ENCODE data around the gene TMEM178B. TPM values are rescaled to one million over a fixed set of nuclear protein-coding genes. Genes with fewer than 3 reads are reported as not detected.

The TMEM178B gene
- total RNA-seq, 1 experiment from 2014 or later, result 0.21 TPM

DNA sequence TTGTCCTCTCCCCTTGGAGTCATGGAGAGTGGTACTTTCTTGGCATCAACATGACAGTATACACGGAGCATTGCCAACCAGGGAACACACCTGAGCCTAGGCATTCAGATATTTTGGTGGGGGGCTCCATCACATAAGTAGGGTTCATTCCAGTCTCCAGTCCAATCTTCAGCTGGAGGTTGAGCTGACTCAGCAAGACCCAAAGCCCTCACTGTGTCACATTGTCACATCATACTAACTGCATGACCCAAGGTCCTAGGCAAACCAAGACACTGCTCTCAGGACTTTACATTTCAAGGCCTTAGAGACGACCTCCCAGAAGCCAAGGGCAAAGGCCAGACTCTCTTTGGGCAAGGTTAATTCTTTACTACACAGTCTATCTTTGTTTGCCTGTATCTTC is 190.1 kb downstream of the TMEM178B start:
- in situ Hi-C loops (cut with HindIII; ENCODE audit: low pct_unique_long_range_greater_than_20kb, low sequenced_read_pairs), result no loop called here
- DNase-seq (ENCODE audit: low read depth, low spot score), result no peak

DNA sequence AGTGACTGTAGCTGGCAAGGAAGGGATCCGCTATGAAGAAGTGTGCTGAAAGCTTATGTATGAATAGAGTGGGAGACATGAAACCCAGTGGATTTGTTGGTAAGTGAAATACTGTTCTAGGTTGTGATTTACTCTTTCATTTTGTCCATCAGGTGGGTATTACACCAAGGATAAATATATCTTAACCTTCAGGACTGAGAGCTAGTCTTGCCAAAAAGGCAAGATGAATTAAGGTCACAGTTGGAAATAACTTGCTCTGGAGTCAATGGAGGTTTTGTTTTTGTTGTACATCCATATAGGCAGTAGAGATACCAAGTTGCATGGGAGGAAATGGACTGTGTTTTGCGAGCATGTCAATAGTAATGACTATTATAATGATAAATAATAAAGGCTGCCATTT is 190.6 kb downstream of the TMEM178B start:
- in situ Hi-C loops (cut with HindIII; ENCODE audit: low pct_unique_long_range_greater_than_20kb, low sequenced_read_pairs), result no loop called here
- DNase-seq (ENCODE audit: low read depth, low spot score), result no peak

DNA sequence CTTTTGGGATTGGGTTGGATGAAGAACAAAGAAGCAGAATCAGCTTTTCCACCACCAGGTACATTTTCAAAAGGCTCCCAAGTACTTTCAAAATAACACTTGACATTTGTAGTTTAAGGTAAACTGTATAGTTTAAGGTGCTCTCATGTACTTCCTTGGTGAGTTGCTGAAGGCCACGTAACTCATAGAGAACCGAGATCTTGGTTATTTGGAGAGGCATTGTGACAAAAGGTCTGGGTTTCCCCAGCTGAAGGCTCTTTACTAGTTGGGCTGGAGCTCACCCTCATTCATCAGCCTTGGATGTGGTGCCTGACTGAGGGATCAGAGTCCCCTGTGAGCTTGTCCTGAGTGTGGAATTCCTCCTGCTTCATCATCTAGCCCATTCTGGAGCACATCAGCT is 191.8 kb downstream of the TMEM178B start:
- DNase-seq (ENCODE audit: low read depth, low spot score), result no peak
- in situ Hi-C loops (cut with HindIII; ENCODE audit: low pct_unique_long_range_greater_than_20kb, low sequenced_read_pairs), result no loop called here

- in situ Hi-C loops (cut with HindIII; ENCODE audit: low pct_unique_long_range_greater_than_20kb, low sequenced_read_pairs), result no loop called here
- no peak for DNase-seq (ENCODE audit: low read depth, low spot score)
Measured at GRCh38 chr7:141268614-141269013, 194.8 kb downstream of the TMEM178B start.

- in situ Hi-C loops (cut with HindIII; ENCODE audit: low pct_unique_long_range_greater_than_20kb, low sequenced_read_pairs), result no loop called here
- DNase-seq (ENCODE audit: low read depth, low spot score), result peak; percentile 59
Measured at GRCh38 chr7:141271451-141271850, 197.6 kb downstream of the TMEM178B start.

DNA sequence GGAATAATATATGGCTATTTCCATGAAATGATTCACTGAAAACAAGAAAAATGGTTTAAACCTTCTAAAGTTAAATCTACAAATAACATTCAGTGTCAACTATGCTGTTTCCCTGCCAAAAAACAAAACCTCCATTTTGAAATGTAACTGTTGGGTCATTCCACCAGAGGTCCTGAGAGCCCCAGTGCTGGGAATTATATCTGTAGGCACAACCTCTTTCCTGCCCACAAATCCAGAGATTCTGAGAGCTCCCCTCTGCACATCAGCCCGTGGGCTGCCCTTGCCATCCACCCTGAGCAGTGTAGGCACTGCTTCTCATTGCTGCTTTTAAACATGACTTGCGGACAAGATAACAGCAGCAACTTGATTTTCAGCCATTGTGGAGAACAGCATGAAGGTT is 198.6 kb downstream of the TMEM178B start:
- peak; percentile 30 for DNase-seq (ENCODE audit: low read depth, low spot score)
- in situ Hi-C loops (cut with HindIII; ENCODE audit: low pct_unique_long_range_greater_than_20kb, low sequenced_read_pairs), result no loop called here

DNA sequence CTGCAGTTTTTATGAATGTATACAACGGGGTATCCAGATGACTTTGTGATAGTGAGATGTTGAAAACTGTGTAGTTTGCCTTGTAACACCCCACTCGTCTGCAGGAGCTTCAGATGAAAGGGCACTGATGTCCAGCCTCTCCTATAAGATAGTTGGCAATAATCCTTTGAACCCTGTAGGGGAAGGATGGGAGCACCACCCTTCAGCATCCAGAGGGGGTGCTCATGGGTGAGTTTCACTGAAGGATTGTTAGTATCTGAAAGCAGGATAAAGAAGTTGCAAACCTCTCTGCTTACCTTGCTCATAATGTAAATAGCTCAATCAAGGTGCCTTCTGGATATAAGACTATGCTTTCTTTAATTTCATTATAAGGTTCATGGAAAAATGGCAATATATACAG is 201.5 kb downstream of the TMEM178B start:
- in situ Hi-C loops (cut with HindIII; ENCODE audit: low pct_unique_long_range_greater_than_20kb, low sequenced_read_pairs), result no loop called here
- DNase-seq (ENCODE audit: low read depth, low spot score), result no peak

GRCh38 chr7:141276031-141276430 is 202.2 kb downstream of the TMEM178B start:
- DNase-seq (ENCODE audit: low read depth, low spot score), result no peak
- in situ Hi-C loops (cut with HindIII; ENCODE audit: low pct_unique_long_range_greater_than_20kb, low sequenced_read_pairs), result no loop called here

DNA sequence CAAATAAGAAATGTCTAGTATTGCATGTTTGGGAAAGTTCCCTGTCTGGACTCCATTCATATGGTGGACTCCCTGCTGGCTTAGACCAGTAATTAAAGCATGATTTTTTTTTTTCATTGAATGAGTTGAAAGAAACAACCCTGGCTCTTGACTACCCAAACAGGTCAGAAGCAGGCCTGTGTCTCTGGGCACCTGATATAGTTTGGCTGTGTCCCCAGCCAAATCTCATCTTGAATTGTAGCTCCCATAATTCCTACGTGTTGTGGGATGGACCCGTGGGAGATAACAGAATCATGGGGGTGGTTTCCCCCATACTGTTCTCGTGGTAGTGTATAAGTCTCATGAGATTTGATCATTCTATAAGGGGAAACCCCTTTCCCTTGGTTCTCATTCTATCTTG is 206.2 kb downstream of the TMEM178B start:
- in situ Hi-C loops (cut with HindIII; ENCODE audit: low pct_unique_long_range_greater_than_20kb, low sequenced_read_pairs), result no loop called here
- no peak for DNase-seq (ENCODE audit: low read depth, low spot score)

DNA sequence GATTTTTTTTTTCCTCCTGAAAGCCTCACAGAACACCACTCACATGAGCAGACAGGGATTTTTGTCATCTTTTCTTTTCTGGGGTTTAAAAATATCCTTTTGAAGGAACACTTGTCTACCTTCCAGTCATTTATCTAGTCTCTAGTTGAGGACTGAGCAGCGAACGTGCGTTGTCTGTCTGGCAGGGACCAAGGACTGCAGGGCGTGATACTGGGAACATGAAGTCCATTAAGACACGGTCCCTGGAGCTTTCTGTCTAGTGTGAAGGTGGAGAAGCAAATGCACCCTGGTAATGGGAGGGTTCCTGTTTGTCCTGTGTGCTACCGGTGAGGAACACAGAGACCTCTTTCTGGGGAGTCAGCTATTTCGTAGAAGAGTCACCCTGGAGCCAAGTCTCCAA is 207.4 kb downstream of the TMEM178B start:
- in situ Hi-C loops (cut with HindIII; ENCODE audit: low pct_unique_long_range_greater_than_20kb, low sequenced_read_pairs), result no loop called here
- DNase-seq (ENCODE audit: low read depth, low spot score), result no peak

DNA sequence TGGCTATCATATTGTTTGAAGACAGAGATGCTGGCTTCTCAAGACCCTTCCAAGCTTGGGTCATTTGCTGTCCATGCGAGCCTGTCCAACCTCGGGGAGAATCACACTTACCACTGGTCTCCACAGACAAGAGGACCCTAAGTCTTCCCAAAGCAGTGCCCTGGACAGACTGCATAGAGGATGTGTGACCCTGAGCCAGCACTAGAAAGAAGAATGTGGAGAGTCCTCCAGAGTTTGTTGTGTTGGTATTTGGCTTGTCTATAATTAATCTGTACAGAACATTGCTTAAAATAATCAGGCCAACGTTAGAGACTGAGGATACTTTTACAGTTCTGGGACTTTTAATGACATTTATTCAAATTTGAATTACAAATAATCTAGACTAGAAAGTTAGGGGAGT is 212.7 kb downstream of the TMEM178B start:
- DNase-seq (ENCODE audit: low read depth, low spot score), result no peak
- in situ Hi-C loops (cut with HindIII; ENCODE audit: low pct_unique_long_range_greater_than_20kb, low sequenced_read_pairs), result no loop called here

GRCh38 chr7:141287936-141288335 is 214.1 kb downstream of the TMEM178B start:
- no peak for DNase-seq (ENCODE audit: low read depth, low spot score)
- in situ Hi-C loops (cut with HindIII; ENCODE audit: low pct_unique_long_range_greater_than_20kb, low sequenced_read_pairs), result no loop called here

DNA sequence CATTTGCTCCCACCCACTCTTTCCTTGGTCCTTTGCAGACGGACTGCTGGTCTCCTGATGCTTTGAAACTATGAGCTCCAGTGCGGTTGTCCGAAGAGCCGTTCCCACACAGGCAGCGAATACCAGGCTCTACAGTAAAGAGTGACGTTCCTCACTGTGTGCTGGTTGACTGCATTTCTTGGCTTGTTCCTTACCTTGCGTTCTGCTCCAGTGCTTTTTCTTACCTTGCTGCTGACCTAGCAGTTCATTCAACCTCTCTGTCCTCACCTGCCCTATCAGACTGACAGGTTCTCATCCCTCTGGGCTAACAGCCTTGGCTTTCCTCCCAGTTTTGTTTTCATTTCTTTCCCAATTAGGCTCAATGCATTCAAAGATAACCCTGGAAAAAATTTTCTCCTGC is 214.8 kb downstream of the TMEM178B start:
- no peak for DNase-seq (ENCODE audit: low read depth, low spot score)
- in situ Hi-C loops (cut with HindIII; ENCODE audit: low pct_unique_long_range_greater_than_20kb, low sequenced_read_pairs), result no loop called here

DNA sequence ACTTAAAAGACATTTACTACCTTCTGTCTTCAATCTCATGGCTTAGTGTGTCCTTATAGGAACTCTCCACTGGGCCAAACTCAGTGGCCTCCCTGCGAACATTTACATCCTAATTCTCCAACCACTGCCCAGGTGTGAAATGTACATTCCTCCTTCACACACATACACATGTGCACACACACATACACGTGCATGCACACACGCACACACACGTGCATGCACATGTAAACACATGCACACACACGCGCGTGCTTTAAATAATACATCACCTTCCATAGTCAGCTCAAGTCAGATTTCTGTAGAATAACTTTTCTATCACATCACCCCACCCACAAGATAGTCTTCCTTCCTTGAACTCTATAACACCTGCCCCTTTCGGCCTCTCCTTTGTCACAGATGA is 216.5 kb downstream of the TMEM178B start:
- DNase-seq (ENCODE audit: low read depth, low spot score), result no peak
- in situ Hi-C loops (cut with HindIII; ENCODE audit: low pct_unique_long_range_greater_than_20kb, low sequenced_read_pairs), result no loop called here

DNA sequence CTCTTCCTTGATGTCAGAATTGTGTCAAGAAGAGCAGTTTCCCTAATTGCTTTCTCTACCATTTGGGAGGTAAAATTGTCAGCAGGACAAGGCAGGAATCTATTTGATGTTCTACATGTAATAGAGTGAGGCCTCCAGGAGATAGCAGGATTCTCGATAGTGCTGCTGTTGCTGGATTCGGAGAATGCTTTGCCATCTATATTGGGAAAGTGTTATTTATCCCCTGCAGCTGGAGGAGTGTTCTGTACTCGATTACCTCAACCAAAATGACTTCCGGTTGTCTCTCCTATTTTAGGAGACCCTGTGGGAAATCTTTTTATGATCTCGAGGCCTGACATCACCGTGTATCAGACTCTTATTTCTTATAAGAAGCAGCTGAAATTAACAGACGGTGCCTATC is 217.1 kb downstream of the TMEM178B start:
- no peak for DNase-seq (ENCODE audit: low read depth, low spot score)
- in situ Hi-C loops (cut with HindIII; ENCODE audit: low pct_unique_long_range_greater_than_20kb, low sequenced_read_pairs), result no loop called here

GRCh38 chr7:141291541-141291940 is 217.7 kb downstream of the TMEM178B start:
- DNase-seq (ENCODE audit: low read depth, low spot score), result no peak
- in situ Hi-C loops (cut with HindIII; ENCODE audit: low pct_unique_long_range_greater_than_20kb, low sequenced_read_pairs), result no loop called here

GRCh38 chr7:141294143-141294829 is 220.4 kb downstream of the TMEM178B start:
- in situ Hi-C loops (cut with HindIII; ENCODE audit: low pct_unique_long_range_greater_than_20kb, low sequenced_read_pairs), result no loop called here
- DNase-seq (ENCODE audit: low read depth, low spot score), result no peak

- in situ Hi-C loops (cut with HindIII; ENCODE audit: low pct_unique_long_range_greater_than_20kb, low sequenced_read_pairs), result no loop called here
- DNase-seq (ENCODE audit: low read depth, low spot score), result no peak
Measured at GRCh38 chr7:141295367-141295895, 221.6 kb downstream of the TMEM178B start.

DNA sequence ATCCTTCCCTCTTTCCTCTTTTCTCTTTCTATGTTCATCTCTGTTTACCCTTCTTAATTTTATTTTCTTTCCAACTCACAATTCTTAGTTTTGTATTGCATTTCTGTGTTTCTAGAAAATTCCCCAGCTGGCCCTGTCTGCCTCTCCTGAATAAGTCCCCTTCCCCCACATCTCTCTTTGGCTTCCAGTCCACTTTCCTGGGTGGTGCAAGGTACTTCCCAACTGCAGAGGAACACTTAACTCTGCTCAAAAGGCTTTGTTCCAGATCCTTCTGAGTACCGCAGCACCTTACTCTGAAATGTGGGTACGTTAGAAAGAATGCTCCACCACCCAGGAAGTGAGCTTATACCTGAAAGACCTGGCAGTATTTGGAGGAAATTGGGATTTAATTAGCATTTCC is 227.0 kb downstream of the TMEM178B start:
- in situ Hi-C loops (cut with HindIII; ENCODE audit: low pct_unique_long_range_greater_than_20kb, low sequenced_read_pairs), result no loop called here
- DNase-seq (ENCODE audit: low read depth, low spot score), result no peak

DNA sequence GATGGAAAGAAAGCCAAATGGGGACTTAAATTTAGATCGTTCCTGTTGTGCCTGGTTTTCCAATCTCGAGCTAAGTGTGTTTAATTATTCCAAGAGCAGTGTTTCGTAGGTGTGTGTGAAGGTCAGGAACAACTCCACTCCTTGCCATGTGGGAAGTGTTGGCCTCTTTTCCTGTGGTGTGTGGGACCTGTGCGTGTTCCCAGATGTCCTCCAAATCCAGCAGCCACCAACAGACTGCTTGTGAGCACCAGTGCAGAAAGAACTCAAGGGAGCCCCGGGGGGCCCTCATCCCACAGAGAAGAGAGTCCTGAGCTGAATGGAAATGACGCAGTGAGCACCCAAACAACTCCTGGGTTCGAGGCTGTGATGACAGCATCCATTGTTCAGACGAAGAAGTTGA is 227.7 kb downstream of the TMEM178B start:
- no peak for DNase-seq (ENCODE audit: low read depth, low spot score)
- in situ Hi-C loops (cut with HindIII; ENCODE audit: low pct_unique_long_range_greater_than_20kb, low sequenced_read_pairs), result no loop called here
